ENCODE results near the gene CHSY3. TPM values are rescaled to one million over a fixed set of nuclear protein-coding genes. Genes with fewer than 3 reads are reported as not detected.

The CHSY3 gene
- polyA plus RNA-seq, 3 donors = not detected

- no peak overlapping the region for H3K27ac Mint-ChIP-seq
- Histone ChIP-seq H3K4me2 (replicated peaks; ENCODE audit: extremely low read depth, low read length, poor library complexity, severe bottlenecking) (no peak overlapping the region), H3K9ac (ENCODE audit: insufficient read depth, low read length, poor library complexity, severe bottlenecking) (no peak overlapping the region), H2AFZ (ENCODE audit: insufficient read depth, low read depth, low read length, poor library complexity, severe bottlenecking) (no peak overlapping the region), H3K36me3 (replicated peaks in 1 of 2; ENCODE audit: control insufficient read depth in 1 of 2, insufficient read depth in 2 of 2, low read length in 2 of 2) (no peaks in the 10 kb centered on the region), H3K4me1 (ENCODE audit: control insufficient read depth in 1 of 2, insufficient read depth in 2 of 2, low read length in 2 of 2) (no peaks in the 10 kb centered on the region), H3K27ac (ENCODE audit: low read depth in 1 of 2, low read length in 2 of 2) (no peak overlapping the region), H4K20me1 (ENCODE audit: insufficient read depth, low read length) (no peaks in the 10 kb centered on the region), H3K27me3 (ENCODE audit: control insufficient read depth in 2 of 2, insufficient read depth in 2 of 2, low read length in 2 of 2) (no peaks in the 10 kb centered on the region), H3K4me3 (replicated peaks in 1 of 3; ENCODE audit: low read depth in 2 of 3, low read length in 3 of 3) (no peak overlapping the region), H3K79me2 (ENCODE audit: insufficient read depth, low read length) (no peaks in the 10 kb centered on the region), H3K9me3 (replicated peaks in 1 of 2; ENCODE audit: control insufficient read depth in 1 of 2, insufficient read depth in 1 of 2, low read length in 2 of 2) (no peaks in the 10 kb centered on the region)
- intact Hi-C loops (cut with micrococcal nuclease) = no loop called here
- no peaks in the 10 kb centered on the region for H3K36me3 Mint-ChIP-seq
- TF ChIP-seq, protein P1, sequence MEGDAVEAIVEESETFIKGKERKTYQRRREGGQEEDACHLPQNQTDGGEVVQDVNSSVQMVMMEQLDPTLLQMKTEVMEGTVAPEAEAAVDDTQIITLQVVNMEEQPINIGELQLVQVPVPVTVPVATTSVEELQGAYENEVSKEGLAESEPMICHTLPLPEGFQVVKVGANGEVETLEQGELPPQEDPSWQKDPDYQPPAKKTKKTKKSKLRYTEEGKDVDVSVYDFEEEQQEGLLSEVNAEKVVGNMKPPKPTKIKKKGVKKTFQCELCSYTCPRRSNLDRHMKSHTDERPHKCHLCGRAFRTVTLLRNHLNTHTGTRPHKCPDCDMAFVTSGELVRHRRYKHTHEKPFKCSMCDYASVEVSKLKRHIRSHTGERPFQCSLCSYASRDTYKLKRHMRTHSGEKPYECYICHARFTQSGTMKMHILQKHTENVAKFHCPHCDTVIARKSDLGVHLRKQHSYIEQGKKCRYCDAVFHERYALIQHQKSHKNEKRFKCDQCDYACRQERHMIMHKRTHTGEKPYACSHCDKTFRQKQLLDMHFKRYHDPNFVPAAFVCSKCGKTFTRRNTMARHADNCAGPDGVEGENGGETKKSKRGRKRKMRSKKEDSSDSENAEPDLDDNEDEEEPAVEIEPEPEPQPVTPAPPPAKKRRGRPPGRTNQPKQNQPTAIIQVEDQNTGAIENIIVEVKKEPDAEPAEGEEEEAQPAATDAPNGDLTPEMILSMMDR (IDR thresholded peaks at IDR 0.05) = no peak
- H3K27me3 Mint-ChIP-seq (ENCODE audit: low read depth in 3 of 3) = no peaks in the 10 kb centered on the region
- H3K4me3 Mint-ChIP-seq = no peak overlapping the region
- no peak for DNase-seq
- WGBS (ENCODE audit: insufficient coverage) = no CpG with 5 or more reads among the region's 3 CpGs
- peaks cover 0 to 1% (median 0%) of the 10 kb centered on the region in 7 donors for H3K9me3 Mint-ChIP-seq
- H3K4me1 Mint-ChIP-seq = no peaks in the 10 kb centered on the region
Measured at GRCh38 chr5:130078661-130079060, 174.4 kb downstream of the CHSY3 start.

DNA sequence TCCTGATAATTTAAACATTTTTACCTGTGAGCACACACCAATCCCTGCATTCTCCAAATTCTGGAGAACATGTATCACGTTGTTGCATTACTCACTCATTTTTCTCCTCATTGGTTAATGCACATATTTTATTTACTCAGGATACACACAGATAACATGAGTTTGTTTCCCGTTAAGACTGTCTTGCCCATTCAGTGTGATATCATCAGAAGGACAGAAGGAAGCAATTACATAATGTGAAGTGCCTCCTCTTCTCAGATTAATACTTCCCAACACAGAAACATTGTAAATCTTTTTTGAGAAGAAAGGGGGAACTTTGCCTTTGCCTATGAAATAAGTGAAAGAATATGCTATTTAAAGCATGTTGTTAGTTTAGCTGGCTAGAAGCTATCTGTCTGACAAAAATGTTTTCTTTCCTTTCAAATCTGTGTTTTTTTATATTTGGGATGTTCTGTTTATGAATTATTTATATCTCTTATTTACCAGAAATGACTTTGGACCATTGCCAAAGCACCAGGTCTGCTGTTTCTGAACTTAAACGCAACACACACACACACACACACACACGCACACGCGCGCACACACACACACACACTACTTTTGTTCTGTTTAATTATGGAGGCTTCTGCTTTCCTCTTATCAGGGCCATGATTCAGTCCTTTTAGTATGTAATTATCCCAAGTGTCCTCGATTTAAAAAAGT is 186.5 kb downstream of the CHSY3 start:
- peaks cover 0 to 1% (median 0%) of the 10 kb centered on the region in 3 donors for H3K27me3 Mint-ChIP-seq (ENCODE audit: low read depth in 3 of 3)
- no peaks in the 10 kb centered on the region for H3K36me3 Mint-ChIP-seq
- DNase-seq = no peak
- H3K27me3 ChIP-seq (ENCODE audit: control insufficient read depth in 2 of 2, insufficient read depth in 2 of 2, low read length in 2 of 2) = no peaks in the 10 kb centered on the region
- no peak overlapping the region for H3K27ac Mint-ChIP-seq
- H3K4me3 ChIP-seq (replicated peaks in 1 of 3; ENCODE audit: low read depth in 2 of 3, low read length in 3 of 3) = no peak overlapping the region
- no peak overlapping the region for H2AFZ ChIP-seq (ENCODE audit: insufficient read depth, low read depth, low read length, poor library complexity, severe bottlenecking)
- 89% methylated on average over 1 of the region's 8 CpGs for WGBS (ENCODE audit: insufficient coverage)
- peaks cover 0 to 4% (median 2%) of the 10 kb centered on the region in 7 donors for H3K9me3 Mint-ChIP-seq
- H3K4me2 ChIP-seq (replicated peaks; ENCODE audit: extremely low read depth, low read length, poor library complexity, severe bottlenecking) = no peak overlapping the region
- no peaks in the 10 kb centered on the region for H3K36me3 ChIP-seq (replicated peaks in 1 of 2; ENCODE audit: control insufficient read depth in 1 of 2, insufficient read depth in 2 of 2, low read length in 2 of 2)
- H3K9me3 ChIP-seq (replicated peaks in 1 of 2; ENCODE audit: control insufficient read depth in 1 of 2, insufficient read depth in 1 of 2, low read length in 2 of 2) = peaks cover 0 to 4% of the 10 kb centered on the region in 2 donors
- TF ChIP-seq, protein P1 (IDR thresholded peaks at IDR 0.05) = no peak
- H3K4me3 Mint-ChIP-seq = no peak overlapping the region
- intact Hi-C loops (cut with micrococcal nuclease) = no loop called here
- H4K20me1 ChIP-seq (ENCODE audit: insufficient read depth, low read length) = no peaks in the 10 kb centered on the region
- H3K9ac ChIP-seq (ENCODE audit: insufficient read depth, low read length, poor library complexity, severe bottlenecking) = no peak overlapping the region
- H3K4me1 Mint-ChIP-seq = no peaks in the 10 kb centered on the region
- no peaks in the 10 kb centered on the region for H3K4me1 ChIP-seq (ENCODE audit: control insufficient read depth in 1 of 2, insufficient read depth in 2 of 2, low read length in 2 of 2)
- no peaks in the 10 kb centered on the region for H3K79me2 ChIP-seq (ENCODE audit: insufficient read depth, low read length)
- H3K27ac ChIP-seq (ENCODE audit: low read depth in 1 of 2, low read length in 2 of 2) = no peak overlapping the region
